ENCODE results near the gene UNC13A.

DNA sequence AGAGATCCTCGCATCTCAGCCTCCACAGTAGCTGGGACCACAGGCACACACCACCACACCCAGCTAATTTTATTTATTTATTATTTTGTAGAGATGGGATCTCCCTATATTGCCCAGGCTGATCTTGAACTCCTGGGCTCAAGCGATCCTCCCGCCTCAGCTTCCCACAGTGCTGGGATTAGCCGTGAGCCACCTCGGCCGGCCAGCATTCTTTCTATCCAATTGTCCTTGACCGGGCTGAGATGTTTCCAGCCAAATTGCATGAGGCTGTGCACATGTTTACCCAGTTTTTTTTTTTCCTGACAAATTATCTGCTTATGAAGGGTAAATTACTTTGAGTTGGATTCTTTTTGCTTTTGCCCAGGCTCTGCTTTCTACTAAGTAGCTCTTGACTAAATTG lies 28.2 kb downstream of the UNC13A start:
- TF ChIP-seq, protein P1, sequence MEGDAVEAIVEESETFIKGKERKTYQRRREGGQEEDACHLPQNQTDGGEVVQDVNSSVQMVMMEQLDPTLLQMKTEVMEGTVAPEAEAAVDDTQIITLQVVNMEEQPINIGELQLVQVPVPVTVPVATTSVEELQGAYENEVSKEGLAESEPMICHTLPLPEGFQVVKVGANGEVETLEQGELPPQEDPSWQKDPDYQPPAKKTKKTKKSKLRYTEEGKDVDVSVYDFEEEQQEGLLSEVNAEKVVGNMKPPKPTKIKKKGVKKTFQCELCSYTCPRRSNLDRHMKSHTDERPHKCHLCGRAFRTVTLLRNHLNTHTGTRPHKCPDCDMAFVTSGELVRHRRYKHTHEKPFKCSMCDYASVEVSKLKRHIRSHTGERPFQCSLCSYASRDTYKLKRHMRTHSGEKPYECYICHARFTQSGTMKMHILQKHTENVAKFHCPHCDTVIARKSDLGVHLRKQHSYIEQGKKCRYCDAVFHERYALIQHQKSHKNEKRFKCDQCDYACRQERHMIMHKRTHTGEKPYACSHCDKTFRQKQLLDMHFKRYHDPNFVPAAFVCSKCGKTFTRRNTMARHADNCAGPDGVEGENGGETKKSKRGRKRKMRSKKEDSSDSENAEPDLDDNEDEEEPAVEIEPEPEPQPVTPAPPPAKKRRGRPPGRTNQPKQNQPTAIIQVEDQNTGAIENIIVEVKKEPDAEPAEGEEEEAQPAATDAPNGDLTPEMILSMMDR (IDR thresholded peaks at IDR 0.05), result no peak
- TF ChIP-seq ZFX (IDR thresholded peaks at IDR 0.05; ENCODE audit: borderline replicate concordance), result no peak

Data from 22Rv1 (cell line).